Measurements from ENCODE around the gene TMEM95. TPM values are rescaled to one million over a fixed set of nuclear protein-coding genes. Genes with fewer than 3 reads are reported as not detected.

Gene TMEM95
- not detected for total RNA-seq
- not detected for polyA plus RNA-seq

GRCh38 chr17:7355053-7355452 lies at the start of gene TMEM95:
TSS of gene TMEM95 (plus strand) at chr17:7355156. CDS start at chr17:7355205, 49 bp downstream.
- no peaks in the 10 kb centered on the region for H3K9me3 ChIP-seq (ENCODE audit: control insufficient read depth in 2 of 2, low read length in 2 of 2)
- peaks cover 31% of the 10 kb centered on the region for H3K4me1 ChIP-seq (ENCODE audit: control insufficient read depth, insufficient read depth, low read length, poor library complexity, severe bottlenecking)
- H3K36me3 Mint-ChIP-seq, result no peaks in the 10 kb centered on the region
- ATAC-seq (ENCODE audit: low read depth in 2 of 2), result no peak
- peak within 1 kb of the TSS in 3 of 4 donors; percentile 56 to 65 (median 64) for H3K4me3 Mint-ChIP-seq
- no peaks in the 10 kb centered on the region for H3K9me3 Mint-ChIP-seq
- H3K4me1 Mint-ChIP-seq, result peaks cover 0 to 41% (median 13%) of the 10 kb centered on the region in 4 donors
- H3K4me3 ChIP-seq (ENCODE audit: low read depth, low read length), result no peak within 1 kb of the TSS
- no peak for DNase-seq
- no peaks in the 10 kb centered on the region for H3K27me3 ChIP-seq (ENCODE audit: control insufficient read depth, insufficient read depth, low read length)
- no peak within 1 kb of the TSS for H3K27ac ChIP-seq (ENCODE audit: insufficient read depth, low read length, poor library complexity, severe bottlenecking)
- H3K36me3 ChIP-seq (ENCODE audit: control insufficient read depth, insufficient read depth, low read length), result no peaks in the 10 kb centered on the region
- H3K27ac Mint-ChIP-seq, result peak within 1 kb of the TSS in 2 of 3 donors; percentile 80 to 85
- H3K27me3 Mint-ChIP-seq, result peaks cover 4% of the 10 kb centered on the region

GRCh38 chr17:7306911-7307685 lies 47.9 kb upstream of the TMEM95 start, which contains the start of gene EIF5A:
TSS of gene EIF5A (plus strand) at chr17:7307628. CDS start at chr17:7309636, 2,008 bp downstream.
- peaks cover 28% of the 10 kb centered on the region for H3K36me3 ChIP-seq (ENCODE audit: control insufficient read depth, insufficient read depth, low read length)
- no peaks in the 10 kb centered on the region for H3K9me3 ChIP-seq (ENCODE audit: control insufficient read depth in 2 of 2, low read length in 2 of 2)
- Mint-ChIP-seq H3K27me3 (peaks cover 8% of the 10 kb centered on the region), H3K9me3 (peaks cover 0 to 2% (median 0%) of the 10 kb centered on the region in 7 donors), H3K4me1 (peaks cover 6 to 40% (median 27%) of the 10 kb centered on the region in 4 donors), H3K36me3 (peaks cover 25% of the 10 kb centered on the region), H3K27ac (peak within 1 kb of the TSS; percentile 99 to 100 (median 99)), H3K4me3 (peak within 1 kb of the TSS; percentile 93 to 98 (median 96))
- peak; percentile 100 for DNase-seq
- H3K27me3 ChIP-seq (ENCODE audit: control insufficient read depth, insufficient read depth, low read length), result no peaks in the 10 kb centered on the region
- H3K4me1 ChIP-seq (ENCODE audit: control insufficient read depth, insufficient read depth, low read length, poor library complexity, severe bottlenecking), result peaks cover 46% of the 10 kb centered on the region
- H3K4me3 ChIP-seq (ENCODE audit: low read depth, low read length), result peak within 1 kb of the TSS; percentile 97
- ATAC-seq (ENCODE audit: low read depth in 2 of 2), result peak; percentile 78 to 80
- peak within 1 kb of the TSS; percentile 100 for H3K27ac ChIP-seq (ENCODE audit: insufficient read depth, low read length, poor library complexity, severe bottlenecking)

- H3K4me1 Mint-ChIP-seq, result peaks cover 6 to 48% (median 30%) of the 10 kb centered on the region in 4 donors
Observed at GRCh38 chr17:7307686-7308624, 47.0 kb upstream of the TMEM95 start.

GRCh38 chr17:7308625-7309433 lies 46.1 kb upstream of the TMEM95 start:
- peak overlapping the region; percentile 100 for H3K27ac ChIP-seq (ENCODE audit: insufficient read depth, low read length, poor library complexity, severe bottlenecking)
- no peaks in the 10 kb centered on the region for H3K9me3 ChIP-seq (ENCODE audit: control insufficient read depth in 2 of 2, low read length in 2 of 2)
- Mint-ChIP-seq H3K9me3 (peaks cover 0 to 2% (median 0%) of the 10 kb centered on the region in 7 donors), H3K4me3 (peak overlapping the region; percentile 89 to 98 (median 95)), H3K4me1 (peaks cover 6 to 57% (median 32%) of the 10 kb centered on the region in 4 donors), H3K36me3 (peaks cover 35% of the 10 kb centered on the region), H3K27ac (peak overlapping the region; percentile 94 to 99 (median 98)), H3K27me3 (peaks cover 6% of the 10 kb centered on the region)
- no peaks in the 10 kb centered on the region for H3K27me3 ChIP-seq (ENCODE audit: control insufficient read depth, insufficient read depth, low read length)
- H3K4me1 ChIP-seq (ENCODE audit: control insufficient read depth, insufficient read depth, low read length, poor library complexity, severe bottlenecking), result peaks cover 60% of the 10 kb centered on the region
- H3K4me3 ChIP-seq (ENCODE audit: low read depth, low read length), result peak overlapping the region; percentile 97
- H3K36me3 ChIP-seq (ENCODE audit: control insufficient read depth, insufficient read depth, low read length), result peaks cover 44% of the 10 kb centered on the region
- DNase-seq (peak; percentile 85 to 95 (median 91)), ATAC-seq (ENCODE audit: low read depth in 2 of 2) (peak; percentile 22 to 29)

More at GRCh38 chr17:7307686-7308624, 47.0 kb upstream of the TMEM95 start:
- Mint-ChIP-seq H3K9me3 (peaks cover 0 to 2% (median 0%) of the 10 kb centered on the region in 7 donors), H3K36me3 (peaks cover 31% of the 10 kb centered on the region), H3K27ac (peak overlapping the region; percentile 99 to 100 (median 99)), H3K27me3 (peaks cover 6% of the 10 kb centered on the region), H3K4me3 (peak overlapping the region; percentile 93 to 98 (median 96))
- H3K4me3 ChIP-seq (ENCODE audit: low read depth, low read length), result peak overlapping the region; percentile 97
- peak in 2 of 3 donors; percentile 56 to 61 for DNase-seq
- H3K4me1 ChIP-seq (ENCODE audit: control insufficient read depth, insufficient read depth, low read length, poor library complexity, severe bottlenecking), result peaks cover 53% of the 10 kb centered on the region
- H3K27ac ChIP-seq (ENCODE audit: insufficient read depth, low read length, poor library complexity, severe bottlenecking), result peak overlapping the region; percentile 100
- H3K9me3 ChIP-seq (ENCODE audit: control insufficient read depth in 2 of 2, low read length in 2 of 2), result no peaks in the 10 kb centered on the region
- no peaks in the 10 kb centered on the region for H3K27me3 ChIP-seq (ENCODE audit: control insufficient read depth, insufficient read depth, low read length)
- no peak for ATAC-seq (ENCODE audit: low read depth in 2 of 2)
- H3K36me3 ChIP-seq (ENCODE audit: control insufficient read depth, insufficient read depth, low read length), result peaks cover 36% of the 10 kb centered on the region

- Mint-ChIP-seq H3K9me3 (peaks cover 0 to 2% (median 0%) of the 10 kb centered on the region in 7 donors), H3K27me3 (peaks cover 6% of the 10 kb centered on the region), H3K36me3 (peaks cover 39% of the 10 kb centered on the region), H3K4me1 (peaks cover 6 to 65% (median 38%) of the 10 kb centered on the region in 4 donors), H3K27ac (peak overlapping the region; percentile 97 to 99 (median 98)), H3K4me3 (peak overlapping the region; percentile 89 to 98 (median 95))
- DNase-seq, result no peak
- Histone ChIP-seq H3K27ac (ENCODE audit: insufficient read depth, low read length, poor library complexity, severe bottlenecking) (peak overlapping the region; percentile 100), H3K27me3 (ENCODE audit: control insufficient read depth, insufficient read depth, low read length) (no peaks in the 10 kb centered on the region), H3K4me3 (ENCODE audit: low read depth, low read length) (peak overlapping the region; percentile 97), H3K36me3 (ENCODE audit: control insufficient read depth, insufficient read depth, low read length) (peaks cover 49% of the 10 kb centered on the region), H3K9me3 (ENCODE audit: control insufficient read depth in 2 of 2, low read length in 2 of 2) (no peaks in the 10 kb centered on the region), H3K4me1 (ENCODE audit: control insufficient read depth, insufficient read depth, low read length, poor library complexity, severe bottlenecking) (peaks cover 68% of the 10 kb centered on the region)
- no peak for ATAC-seq (ENCODE audit: low read depth in 2 of 2)
Observed at GRCh38 chr17:7309628-7310027, 45.3 kb upstream of the TMEM95 start.

- Mint-ChIP-seq H3K27me3 (peaks cover 6% of the 10 kb centered on the region), H3K27ac (peak overlapping the region in 2 of 3 donors; percentile 98 to 99), H3K4me1 (peaks cover 6 to 74% (median 38%) of the 10 kb centered on the region in 4 donors), H3K4me3 (peak overlapping the region in 3 of 4 donors; percentile 39 to 98 (median 97)), H3K9me3 (peaks cover 0 to 2% (median 0%) of the 10 kb centered on the region in 7 donors), H3K36me3 (peaks cover 39% of the 10 kb centered on the region)
- DNase-seq (no peak), ATAC-seq (ENCODE audit: low read depth in 2 of 2) (no peak)
- peak overlapping the region; percentile 100 for H3K27ac ChIP-seq (ENCODE audit: insufficient read depth, low read length, poor library complexity, severe bottlenecking)
- no peaks in the 10 kb centered on the region for H3K9me3 ChIP-seq (ENCODE audit: control insufficient read depth in 2 of 2, low read length in 2 of 2)
- peaks cover 49% of the 10 kb centered on the region for H3K36me3 ChIP-seq (ENCODE audit: control insufficient read depth, insufficient read depth, low read length)
- peaks cover 75% of the 10 kb centered on the region for H3K4me1 ChIP-seq (ENCODE audit: control insufficient read depth, insufficient read depth, low read length, poor library complexity, severe bottlenecking)
- H3K4me3 ChIP-seq (ENCODE audit: low read depth, low read length), result peak overlapping the region; percentile 97
- H3K27me3 ChIP-seq (ENCODE audit: control insufficient read depth, insufficient read depth, low read length), result no peaks in the 10 kb centered on the region
Observed at GRCh38 chr17:7311110-7311705, 43.7 kb upstream of the TMEM95 start.
